ENCODE measurements around the gene SEL1L2. TPM values are rescaled to one million over a fixed set of nuclear protein-coding genes. Genes with fewer than 3 reads are reported as not detected.

SEL1L2 gene
- polyA plus RNA-seq, 1 experiment, result not detected

- no peak for DNase-seq (ENCODE audit: low read depth, low spot score)
These were observed 151.8 kb downstream of the SEL1L2 start for GRCh38 chr20:13838664-13839063.

DNA sequence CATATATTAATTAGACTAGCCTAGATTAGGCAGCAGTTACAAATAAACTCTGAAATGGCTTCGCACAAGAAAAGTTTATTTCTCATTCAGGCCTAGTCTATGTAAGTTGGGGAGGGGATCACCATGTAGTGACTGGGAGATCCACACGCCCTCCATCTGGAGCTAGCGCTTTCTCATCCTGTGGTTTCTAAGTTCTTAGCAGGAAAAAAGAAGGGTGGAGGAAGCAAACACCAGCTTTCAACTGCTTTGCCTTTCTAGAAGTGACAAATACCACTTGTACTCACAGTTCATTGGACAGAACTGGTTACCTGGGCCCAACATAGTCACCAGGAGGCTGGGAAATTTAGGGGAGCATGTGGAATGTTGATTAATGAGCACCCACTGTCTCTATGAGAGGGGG is 158.9 kb downstream of the SEL1L2 start:
- ChIA-PET POLR2A (no interaction called here), CTCF (interaction anchor here (0.6 to 2.0 kb wide), 2 partner anchors 11 to 1178 kb away, joined by 4 to 14 read pairs; no protein-coding TSS in a partner anchor)

More at GRCh38 chr20:13838664-13839063, 151.8 kb downstream of the SEL1L2 start:
- Histone ChIP-seq H3K9me3 (ENCODE audit: control insufficient read depth, insufficient read depth, low read length) (no peaks in the 10 kb centered on the region), H3K27ac (ENCODE audit: low read depth, low read length) (no peak overlapping the region), H3K4me3 (ENCODE audit: low read depth, low read length) (no peak overlapping the region), H3K27me3 (ENCODE audit: control insufficient read depth, insufficient read depth, low read length) (peaks cover 4% of the 10 kb centered on the region)
- POLR2A ChIA-PET, result no interaction called here
- CTCF ChIA-PET, result no interaction called here
- TF ChIP-seq CTCF (IDR thresholded peaks at IDR 0.05; ENCODE audit: low read depth, low read length), result no peak

GRCh38 chr20:13825465-13825864 is 164.9 kb downstream of the SEL1L2 start:
- ChIA-PET POLR2A (no interaction called here), CTCF (interaction anchor here (1.2 to 1.5 kb wide), 2 partner anchors 27 to 229 kb away, joined by 3 read pairs; no protein-coding TSS in a partner anchor)
- no peak for DNase-seq (ENCODE audit: low read depth, low spot score)
- H3K27ac ChIP-seq (ENCODE audit: low read depth, low read length), result no peak overlapping the region
- H3K27me3 ChIP-seq (ENCODE audit: control insufficient read depth, insufficient read depth, low read length), result no peaks in the 10 kb centered on the region
- no peak for TF ChIP-seq CTCF (IDR thresholded peaks at IDR 0.05; ENCODE audit: low read depth, low read length)
- H3K4me3 ChIP-seq (ENCODE audit: low read depth, low read length), result no peak overlapping the region
- H3K9me3 ChIP-seq (ENCODE audit: control insufficient read depth, insufficient read depth, low read length), result no peaks in the 10 kb centered on the region

More for the DNA sequence above, 158.9 kb downstream of the SEL1L2 start:
- H3K27ac ChIP-seq (ENCODE audit: low read depth, low read length), result no peak overlapping the region
- no peak for DNase-seq (ENCODE audit: low read depth, low spot score)
- H3K4me3 ChIP-seq (ENCODE audit: low read depth, low read length), result no peak overlapping the region
- peaks cover 2% of the 10 kb centered on the region for H3K27me3 ChIP-seq (ENCODE audit: control insufficient read depth, insufficient read depth, low read length)
- no peak for TF ChIP-seq CTCF (IDR thresholded peaks at IDR 0.05; ENCODE audit: low read depth, low read length)
- no peaks in the 10 kb centered on the region for H3K9me3 ChIP-seq (ENCODE audit: control insufficient read depth, insufficient read depth, low read length)

DNA sequence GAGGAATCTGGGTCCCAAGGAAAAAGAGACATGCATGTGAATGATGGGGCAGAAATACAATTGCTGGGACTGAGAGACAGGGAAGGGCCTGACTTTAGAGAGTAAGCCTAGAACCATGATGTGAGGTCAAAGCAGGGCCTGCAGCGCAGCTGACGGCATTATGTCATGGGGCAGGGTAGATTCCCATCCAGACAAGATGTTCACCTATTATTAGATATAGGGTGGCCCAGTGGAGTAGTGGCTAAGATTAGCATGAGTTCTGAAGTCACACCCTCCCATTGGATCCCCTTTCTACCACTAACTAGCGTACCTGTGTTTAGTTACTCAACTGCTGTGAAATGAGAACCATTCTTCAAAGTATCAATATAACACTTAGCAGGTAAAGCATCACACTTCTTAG is 166.0 kb downstream of the SEL1L2 start:
- no peak for TF ChIP-seq CTCF (IDR thresholded peaks at IDR 0.05; ENCODE audit: low read depth, low read length)
- ChIA-PET POLR2A (no interaction called here), CTCF (interaction anchor here (1.5 kb wide), 1 partner anchor 230 kb away, joined by 3 read pairs; no protein-coding TSS in a partner anchor)

GRCh38 chr20:13822459-13822858 is 168.0 kb downstream of the SEL1L2 start:
- no peaks in the 10 kb centered on the region for H3K27me3 ChIP-seq (ENCODE audit: control insufficient read depth, insufficient read depth, low read length)
- no peak for DNase-seq (ENCODE audit: low read depth, low spot score)
- CTCF ChIA-PET, result interaction anchor here (1.0 to 5.9 kb wide), 4 partner anchors 12 to 231 kb away, joined by 4 to 59 read pairs (median 4); no protein-coding TSS in a partner anchor
- H3K27ac ChIP-seq (ENCODE audit: low read depth, low read length), result no peak overlapping the region
- no peaks in the 10 kb centered on the region for H3K9me3 ChIP-seq (ENCODE audit: control insufficient read depth, insufficient read depth, low read length)
- no peak for TF ChIP-seq CTCF (IDR thresholded peaks at IDR 0.05; ENCODE audit: low read depth, low read length)
- POLR2A ChIA-PET, result no interaction called here
- H3K4me3 ChIP-seq (ENCODE audit: low read depth, low read length), result no peak overlapping the region

More for the DNA sequence above, 166.0 kb downstream of the SEL1L2 start:
- Histone ChIP-seq H3K9me3 (ENCODE audit: control insufficient read depth, insufficient read depth, low read length) (no peaks in the 10 kb centered on the region), H3K27me3 (ENCODE audit: control insufficient read depth, insufficient read depth, low read length) (no peaks in the 10 kb centered on the region), H3K27ac (ENCODE audit: low read depth, low read length) (no peak overlapping the region), H3K4me3 (ENCODE audit: low read depth, low read length) (no peak overlapping the region)
- DNase-seq (ENCODE audit: low read depth, low spot score), result no peak

All from AG04450 (cell line).